CD14-positive monocyte (primary cell): ENCODE measurements around the gene CD151. TPM values are rescaled to one million over a fixed set of nuclear protein-coding genes. Genes with fewer than 3 reads are reported as not detected.

Experiments
- DNase-seq, 3 donors: peaks; one replicate each; pipeline ENCODE4 v3.0.0-alpha.2; 2011 to 2022
- H2AFZ ChIP-seq: 2 replicates; pipeline ENCODE4 v1.6.0; 2012; ENCODE audit warnings: mild to moderate bottlenecking, low read depth, low read length, inconsistent platforms; ENCODE audit not compliant: insufficient read depth, poor library complexity, severe bottlenecking
- H3K27ac ChIP-seq, 2 donors: 1 replicate in 1 of 2; 2 replicates in 1 of 2; pipeline ENCODE4 v1.5.1; 2012 to 2013; ENCODE audit warnings: low read length in 2 of 2, control low read depth in 1 of 2, inconsistent platforms in 1 of 2, low read depth in 1 of 2, mild to moderate bottlenecking in 1 of 2
- H3K27me3 ChIP-seq, 2 donors: one replicate each; pipeline versions ENCODE4 v1.6.0 to v1.6.1; 2011 to 2013; ENCODE audit warnings: low read length in 2 of 2; ENCODE audit not compliant: control insufficient read depth in 2 of 2, insufficient read depth in 2 of 2
- H3K36me3 ChIP-seq, 2 donors: replicated peaks in 1 of 2; 1 replicate in 1 of 2; 2 replicates in 1 of 2; pipeline versions ENCODE4 v1.5.1 to v1.6.1; 2012 to 2013; ENCODE audit warnings: low read length in 2 of 2, control low read depth in 1 of 2, inconsistent platforms in 1 of 2, mild to moderate bottlenecking in 1 of 2; ENCODE audit not compliant: insufficient read depth in 2 of 2, control insufficient read depth in 1 of 2
- H3K4me1 ChIP-seq, 2 donors: 1 replicate in 1 of 2; 2 replicates in 1 of 2; pipeline versions ENCODE4 v1.5.1 to v1.6.1; 2012 to 2013; ENCODE audit warnings: low read length in 2 of 2, control low read depth in 1 of 2, inconsistent platforms in 1 of 2, mild to moderate bottlenecking in 1 of 2, moderate library complexity in 1 of 2; ENCODE audit not compliant: insufficient read depth in 2 of 2, control insufficient read depth in 1 of 2
- H3K4me2 ChIP-seq: replicated peaks from 2 replicates; pipeline ENCODE3; 2012; ENCODE audit warnings: low read length, moderate library complexity, mild to moderate bottlenecking; ENCODE audit not compliant: poor library complexity, severe bottlenecking; ENCODE audit errors: extremely low read depth
- H3K4me3 ChIP-seq, 3 experiments: fragments of 200-600 bp in 1 of 3; sonication (generic) in 1 of 3; replicated peaks in 1 of 3; 1 replicate in 2 of 3; 2 replicates in 1 of 3; pipeline ENCODE4 v1.5.1; 2011 to 2013; ENCODE audit warnings: low read length in 3 of 3, mild to moderate bottlenecking in 3 of 3, control low read depth in 2 of 3, low read depth in 2 of 3, inconsistent platforms in 1 of 3, moderate library complexity in 1 of 3
- H3K79me2 ChIP-seq: 2 replicates; pipeline ENCODE4 v1.6.0; 2012; ENCODE audit warnings: mild to moderate bottlenecking, control low read depth, inconsistent platforms, low read length, moderate library complexity; ENCODE audit not compliant: insufficient read depth
- H3K9ac ChIP-seq: 2 replicates; pipeline ENCODE4 v1.6.0; 2017; ENCODE audit warnings: low read length, mild to moderate bottlenecking; ENCODE audit not compliant: insufficient read depth, poor library complexity, severe bottlenecking
- H3K9me3 ChIP-seq, 2 donors: replicated peaks in 1 of 2; 1 replicate in 1 of 2; 2 replicates in 1 of 2; pipeline versions ENCODE4 v1.5.1 to v1.6.1; 2012 to 2013; ENCODE audit warnings: low read length in 2 of 2, control low read depth in 1 of 2; ENCODE audit not compliant: control insufficient read depth in 1 of 2, insufficient read depth in 1 of 2
- H4K20me1 ChIP-seq: 2 replicates; pipeline ENCODE4 v1.6.0; 2012; ENCODE audit warnings: mild to moderate bottlenecking, low read length, control low read depth, moderate library complexity; ENCODE audit not compliant: insufficient read depth
- H3K27ac Mint-ChIP-seq, 7 donors: one replicate each; pipeline ENCODE4 v1.8.0; 2020; ENCODE audit warnings: mild to moderate bottlenecking in 7 of 7, mixed read lengths in 7 of 7, moderate library complexity in 6 of 7, inconsistent platforms in 2 of 7
- H3K27me3 Mint-ChIP-seq, 3 donors: one replicate each; pipeline ENCODE4 v1.8.0; 2021 to 2022; ENCODE audit warnings: low read depth in 3 of 3, mild to moderate bottlenecking in 3 of 3, mixed read lengths in 3 of 3, moderate library complexity in 3 of 3, inconsistent platforms in 1 of 3
- H3K36me3 Mint-ChIP-seq, 2 donors: one replicate each; pipeline ENCODE4 v1.8.0; 2020; ENCODE audit warnings: mixed read lengths in 2 of 2, inconsistent platforms in 1 of 2, mild to moderate bottlenecking in 1 of 2
- H3K4me1 Mint-ChIP-seq: one replicate; pipeline ENCODE4 v1.8.0; 2020; ENCODE audit warnings: mild to moderate bottlenecking, mixed read lengths
- H3K4me3 Mint-ChIP-seq, 2 donors: one replicate each; pipeline ENCODE4 v1.8.0; 2020; ENCODE audit warnings: mild to moderate bottlenecking in 2 of 2, mixed read lengths in 2 of 2, moderate library complexity in 1 of 2
- H3K9me3 Mint-ChIP-seq, 7 donors: one replicate each; pipeline ENCODE4 v1.8.0; 2020 to 2022; ENCODE audit warnings: mixed read lengths in 7 of 7, mild to moderate bottlenecking in 6 of 7, moderate library complexity in 6 of 7, inconsistent platforms in 2 of 7
- WGBS: methylation state at CpG from one replicate; pipeline ENCODE4 v1.1.5; 2013; ENCODE audit warnings: missing lambda C conversion rate; ENCODE audit not compliant: insufficient coverage; 5-methylcytosine and 5-hydroxymethylcytosine counted together
- intact Hi-C, 2 donors: fragments of 100-400 bp; cut with micrococcal nuclease; formaldehyde crosslinking; loops; one replicate each; pipeline versions ENCODE4 v1.15.0 to v1.15.1; 2023
- polyA plus RNA-seq, 3 donors: library from polyadenylated mRNA; depleted of rRNA in 1 of 3; unstranded in 2 of 3; stranded (reverse) in 1 of 3; fragments of 300-500 nt in 2 of 3; fragments of >200 nt in 1 of 3; fragmentation: Illumina TruSeq in 2 of 3; gene quantifications; 1 replicate in 2 of 3; 2 replicates in 1 of 3; pipeline ENCODE4 v1.2.3, GENCODE V29; 2012 to 2021
- TF ChIP-seq, protein P1 (sequence below): fragments of 200-600 bp; IDR thresholded peaks from one replicate; pipeline ENCODE4 v1.8.0; 2022; ENCODE audit warnings: antibody characterized with exemption, mild to moderate bottlenecking

Gene CD151
- polyA plus RNA-seq, 3 donors: 18.1 to 200 (median 57.4) TPM

DNA sequence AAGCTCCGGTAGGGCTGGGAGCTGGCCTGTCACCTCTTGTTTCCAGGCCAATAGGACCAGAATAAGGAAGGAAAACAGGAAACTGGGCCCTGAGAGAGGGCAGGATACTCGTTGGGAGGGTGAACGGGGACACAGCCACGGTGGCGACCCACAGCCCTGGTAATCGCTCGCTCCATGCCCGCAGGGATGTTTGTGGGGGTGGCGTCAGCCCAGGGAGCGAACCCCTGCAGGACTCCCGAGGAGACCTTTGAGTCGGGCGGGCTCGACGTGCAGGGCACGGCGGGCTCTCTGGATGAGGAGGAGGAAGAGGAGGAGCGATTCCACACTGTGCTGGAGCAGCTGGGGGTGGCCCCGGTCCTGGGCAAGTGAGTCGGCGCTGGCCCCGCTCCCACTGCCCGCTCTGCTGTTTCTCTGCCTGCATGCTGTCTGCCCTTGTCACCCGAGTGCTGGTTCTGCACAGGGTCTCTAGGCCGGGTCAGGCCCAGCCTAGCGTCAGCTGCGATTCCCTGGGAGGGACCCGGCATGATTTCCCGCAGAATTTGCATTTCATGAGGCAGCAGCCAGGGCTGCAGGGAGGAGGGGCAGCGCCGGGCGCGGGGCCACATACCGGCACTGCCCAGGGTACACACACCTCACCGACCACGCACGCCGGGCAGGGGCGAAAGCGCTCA lies 3.4 kb upstream of the CD151 start:
- peak overlapping the region; percentile 54 for H2AFZ ChIP-seq
- H3K27me3 ChIP-seq: peaks cover 10 to 56% of the 10 kb centered on the region in 2 donors

DNA sequence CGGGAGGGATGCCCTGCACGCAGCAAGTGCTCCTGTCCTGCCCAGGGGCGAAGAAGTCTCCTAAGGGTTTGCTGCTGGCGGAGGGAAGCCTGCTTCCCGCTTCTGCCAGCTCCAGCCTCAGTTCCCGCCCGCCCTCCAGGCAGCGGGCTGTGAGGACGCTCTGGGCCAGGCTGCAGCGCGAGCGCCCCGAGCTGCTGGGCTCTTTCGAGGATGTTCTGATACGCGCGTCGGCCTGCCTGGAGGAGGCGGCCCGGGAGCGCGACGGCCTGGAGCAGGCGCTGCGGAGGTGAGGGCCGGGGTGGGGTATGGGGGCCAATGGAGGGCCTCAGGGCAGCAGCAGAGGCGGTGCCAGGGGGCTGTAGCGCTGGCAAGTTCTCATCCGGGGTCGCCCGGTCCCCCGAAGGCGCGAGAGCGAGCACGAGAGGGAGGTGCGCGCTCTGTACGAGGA lies 2.9 kb upstream of the CD151 start:
- intact Hi-C loops: no loop called here
- Histone ChIP-seq H3K4me3 (peak overlapping the region; percentile 29 to 77 (median 43)), H3K27me3 (peaks cover 10 to 61% of the 10 kb centered on the region in 2 donors), H2AFZ (peak overlapping the region; percentile 54), H3K9me3 (no peaks in the 10 kb centered on the region), H4K20me1 (peaks cover 50% of the 10 kb centered on the region), H3K27ac (no peak overlapping the region), H3K4me2 (peak overlapping the region; percentile 89), H3K9ac (peak overlapping the region; percentile 31), H3K79me2 (peaks cover 18% of the 10 kb centered on the region), H3K36me3 (peaks cover 6 to 10% of the 10 kb centered on the region in 2 donors), H3K4me1 (peaks cover 82 to 94% of the 10 kb centered on the region in 2 donors)
- peaks cover 47 to 74% (median 52%) of the 10 kb centered on the region in 3 donors for H3K27me3 Mint-ChIP-seq
- H3K4me1 Mint-ChIP-seq: peaks cover 70% of the 10 kb centered on the region
- H3K27ac Mint-ChIP-seq: no peak overlapping the region
- peaks cover 0 to 18% (median 1%) of the 10 kb centered on the region in 7 donors for H3K9me3 Mint-ChIP-seq
- WGBS: under 1% methylated on average over 39 of the region's 39 CpGs
- DNase-seq: no peak
- peak overlapping the region; percentile 78 to 92 for H3K4me3 Mint-ChIP-seq
- peaks cover 12 to 17% of the 10 kb centered on the region in 2 donors for H3K36me3 Mint-ChIP-seq
- TF ChIP-seq, protein P1, sequence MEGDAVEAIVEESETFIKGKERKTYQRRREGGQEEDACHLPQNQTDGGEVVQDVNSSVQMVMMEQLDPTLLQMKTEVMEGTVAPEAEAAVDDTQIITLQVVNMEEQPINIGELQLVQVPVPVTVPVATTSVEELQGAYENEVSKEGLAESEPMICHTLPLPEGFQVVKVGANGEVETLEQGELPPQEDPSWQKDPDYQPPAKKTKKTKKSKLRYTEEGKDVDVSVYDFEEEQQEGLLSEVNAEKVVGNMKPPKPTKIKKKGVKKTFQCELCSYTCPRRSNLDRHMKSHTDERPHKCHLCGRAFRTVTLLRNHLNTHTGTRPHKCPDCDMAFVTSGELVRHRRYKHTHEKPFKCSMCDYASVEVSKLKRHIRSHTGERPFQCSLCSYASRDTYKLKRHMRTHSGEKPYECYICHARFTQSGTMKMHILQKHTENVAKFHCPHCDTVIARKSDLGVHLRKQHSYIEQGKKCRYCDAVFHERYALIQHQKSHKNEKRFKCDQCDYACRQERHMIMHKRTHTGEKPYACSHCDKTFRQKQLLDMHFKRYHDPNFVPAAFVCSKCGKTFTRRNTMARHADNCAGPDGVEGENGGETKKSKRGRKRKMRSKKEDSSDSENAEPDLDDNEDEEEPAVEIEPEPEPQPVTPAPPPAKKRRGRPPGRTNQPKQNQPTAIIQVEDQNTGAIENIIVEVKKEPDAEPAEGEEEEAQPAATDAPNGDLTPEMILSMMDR: no peak

More for the DNA sequence above, 3.4 kb upstream of the CD151 start:
- Histone ChIP-seq H3K27ac (no peak overlapping the region), H3K4me2 (peak overlapping the region; percentile 89), H3K4me3 (peak overlapping the region; percentile 29 to 77 (median 43)), H3K4me1 (peaks cover 76 to 89% of the 10 kb centered on the region in 2 donors), H3K9me3 (no peaks in the 10 kb centered on the region), H3K36me3 (peaks cover 9 to 16% of the 10 kb centered on the region in 2 donors), H4K20me1 (peaks cover 50% of the 10 kb centered on the region), H3K79me2 (peaks cover 14% of the 10 kb centered on the region), H3K9ac (peak overlapping the region; percentile 31)
- no peak for DNase-seq
- Mint-ChIP-seq H3K4me1 (peaks cover 64% of the 10 kb centered on the region), H3K27me3 (peaks cover 47 to 69% (median 53%) of the 10 kb centered on the region in 3 donors), H3K4me3 (peak overlapping the region; percentile 78 to 92), H3K27ac (peak overlapping the region in 2 of 7 donors; percentile 36 to 45), H3K9me3 (peaks cover 0 to 18% (median 1%) of the 10 kb centered on the region in 7 donors), H3K36me3 (peaks cover 17 to 21% of the 10 kb centered on the region in 2 donors)
- TF ChIP-seq, protein P1: no peak
- intact Hi-C loops: no loop called here
- WGBS: 1% methylated on average over 39 of the region's 40 CpGs
